Cerebellar nuclear complex (tissue), 1 donor: ENCODE results near the gene LRPPRC.
"Not testable (repeated sequence)": the region's sequence is repeated elsewhere in the genome, so short reads cannot be mapped to it uniquely, and the experiment has no call there.

Experiments used
- DNase-seq, 2 experiments: peaks; one replicate each; lab custom pipeline; 2025; lab: John Stamatoyannopoulos, UW

The LRPPRC gene

DNA sequence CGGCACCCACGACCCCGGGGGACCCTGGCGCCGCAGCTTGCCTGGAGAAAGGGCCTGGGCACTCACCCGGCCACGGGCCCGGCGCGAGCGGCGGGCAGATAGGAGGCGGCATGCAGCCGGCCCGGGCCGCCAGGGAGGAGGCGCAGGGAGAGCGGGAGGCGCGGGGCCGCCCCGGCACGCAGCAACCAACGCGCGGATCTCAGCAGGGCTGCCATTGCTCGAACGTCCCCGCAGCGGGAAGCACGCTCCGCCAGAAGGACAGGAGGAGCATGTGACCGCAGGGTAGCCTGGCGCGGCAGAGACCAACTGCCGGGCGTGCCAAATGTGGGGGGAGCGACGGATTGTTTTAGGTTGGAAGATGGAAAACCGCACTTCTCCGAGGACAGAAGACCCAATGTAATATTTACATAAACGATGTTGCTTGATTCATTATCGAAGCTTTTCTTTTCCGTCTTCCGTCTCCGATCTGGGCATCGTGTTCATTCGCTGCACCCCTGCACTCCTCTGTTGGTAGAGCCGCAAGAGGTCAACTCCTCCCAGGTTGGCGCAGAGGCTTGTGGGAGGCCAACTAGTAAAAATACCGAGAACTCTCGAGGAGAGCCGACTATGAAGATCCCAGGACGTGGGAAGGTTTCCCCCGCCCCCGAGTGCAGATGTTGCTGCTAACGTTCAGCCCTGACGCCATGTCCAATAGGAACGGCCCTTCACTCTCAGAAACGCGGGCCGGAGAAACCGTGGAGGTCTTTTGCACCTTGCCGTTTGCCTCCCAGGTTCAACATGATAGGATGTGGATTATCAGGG is at the start of gene LRPPRC:
LRPPRC (minus strand) TSS at position 257 of the 801 bp plus-strand sequence; CDS start at position 215, 42 bp downstream.
- DNase-seq, result peak; percentile 36 to 66

DNA sequence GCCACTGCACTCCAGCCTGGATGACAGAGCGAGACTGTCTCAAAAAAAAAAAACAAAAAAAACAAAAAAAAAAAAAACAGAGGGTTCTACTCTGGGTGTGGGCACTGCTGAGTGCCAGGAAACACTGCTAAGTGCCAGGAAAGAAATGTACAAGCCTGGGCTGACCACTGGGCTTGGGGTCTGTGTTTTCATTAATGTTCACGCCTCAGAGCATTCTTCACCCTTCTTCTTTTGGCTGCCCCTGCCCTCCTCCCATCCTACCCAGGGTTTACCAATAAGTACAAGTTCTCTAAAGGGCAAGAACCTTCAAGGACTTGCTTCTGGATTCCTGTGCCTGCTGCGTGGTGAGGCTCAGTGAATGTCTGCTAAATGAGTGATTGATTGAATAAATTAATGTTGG is 49.3 kb upstream of the LRPPRC start:
- DNase-seq, result no peak

DNA sequence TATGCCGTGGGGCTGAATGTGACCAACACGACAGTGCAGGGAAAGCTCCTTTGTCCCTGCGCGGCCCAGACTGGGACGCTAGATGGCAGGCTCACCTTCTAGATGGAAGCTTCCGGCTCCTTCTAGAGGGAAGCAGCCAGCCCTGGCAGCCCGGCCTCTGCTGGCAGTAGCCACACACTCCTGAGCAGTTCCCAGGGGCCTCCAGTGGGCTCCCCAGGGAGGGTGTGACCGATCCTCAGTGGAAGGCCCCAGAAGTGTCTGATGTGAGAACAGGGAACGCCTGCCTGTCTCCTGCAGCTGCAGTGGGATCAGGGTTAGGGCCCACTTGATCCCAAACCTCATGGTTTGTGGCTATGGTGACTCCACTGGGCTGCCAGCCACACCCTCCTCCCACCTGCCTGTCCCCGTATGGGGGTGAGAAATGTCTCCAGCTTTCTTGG is 48.5 kb upstream of the LRPPRC start:
- peak in 1 of 2 experiments; percentile 71 for DNase-seq

GRCh38 chr2:44040365-44040764 is 44.6 kb upstream of the LRPPRC start:
- DNase-seq, result no peak

GRCh38 chr2:44038277-44038676 is 42.5 kb upstream of the LRPPRC start:
- DNase-seq, result no peak

GRCh38 chr2:44037221-44037620 is 41.4 kb upstream of the LRPPRC start:
- DNase-seq, result no peak

GRCh38 chr2:44033947-44034346 is 38.2 kb upstream of the LRPPRC start:
- no peak for DNase-seq

DNA sequence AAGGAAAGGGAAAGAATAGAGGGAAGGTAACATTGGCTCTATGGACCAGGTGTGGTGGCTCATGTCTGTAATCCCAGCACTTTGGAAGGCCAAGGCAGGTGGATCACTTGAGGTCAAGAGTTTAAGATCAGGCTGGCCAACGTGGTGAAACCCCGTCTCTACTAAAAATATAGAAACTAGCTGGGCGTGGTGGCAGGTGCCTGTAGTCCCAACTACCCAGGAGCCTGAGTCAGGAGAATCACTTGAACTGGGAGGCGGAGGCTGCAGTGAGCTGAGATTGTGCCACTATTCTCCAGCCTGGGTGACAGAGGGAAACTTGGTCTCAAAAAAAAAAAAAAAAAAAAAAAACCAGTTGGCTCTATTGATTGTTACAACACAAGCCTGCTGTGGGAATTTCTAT is 31.3 kb upstream of the LRPPRC start:
- DNase-seq, result not testable (repeated sequence)

DNA sequence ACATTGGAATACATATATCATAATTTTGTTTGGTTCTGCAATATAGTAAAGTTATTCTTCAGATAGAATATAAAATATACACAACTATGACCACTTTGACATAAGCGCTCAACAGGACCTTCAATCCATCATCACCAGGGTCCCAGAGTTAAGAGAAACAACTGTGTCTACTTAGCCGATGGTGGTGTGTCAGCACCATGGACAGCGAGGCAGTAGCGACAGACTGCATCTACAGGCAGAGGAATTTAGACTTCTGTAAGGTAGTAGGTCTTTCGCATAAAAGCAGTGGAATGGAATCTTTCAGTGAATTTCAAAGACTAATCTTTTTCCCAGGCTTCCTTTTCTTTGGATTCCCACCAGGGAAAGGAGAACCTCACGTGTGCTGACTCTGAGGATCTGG is 20.5 kb upstream of the LRPPRC start:
- no peak for DNase-seq

DNA sequence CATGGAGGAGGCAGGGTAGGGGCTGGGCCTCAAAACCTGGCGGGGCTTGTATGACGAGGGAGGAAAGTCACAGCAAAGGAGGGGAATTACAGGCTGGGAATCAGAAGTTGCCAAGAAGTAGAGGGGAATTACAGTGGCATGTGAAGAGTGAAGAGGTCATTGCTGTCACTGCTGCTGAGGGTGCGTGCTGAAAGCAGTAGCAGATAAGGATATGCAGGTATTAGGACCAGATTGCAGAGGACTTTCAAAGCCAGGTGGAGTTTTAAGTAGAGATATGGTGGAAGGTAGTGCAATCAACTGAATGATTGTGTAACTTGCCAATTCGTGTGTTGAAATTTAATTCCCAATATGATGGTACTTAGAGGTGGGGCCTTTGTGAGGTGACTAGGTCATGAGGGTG is 19.4 kb upstream of the LRPPRC start:
- no peak for DNase-seq

- not testable (repeated sequence) for DNase-seq
These were observed 17.4 kb upstream of the LRPPRC start for GRCh38 chr2:44013205-44013604.

GRCh38 chr2:44010266-44010665 is 14.5 kb upstream of the LRPPRC start:
- DNase-seq, result no peak

DNA sequence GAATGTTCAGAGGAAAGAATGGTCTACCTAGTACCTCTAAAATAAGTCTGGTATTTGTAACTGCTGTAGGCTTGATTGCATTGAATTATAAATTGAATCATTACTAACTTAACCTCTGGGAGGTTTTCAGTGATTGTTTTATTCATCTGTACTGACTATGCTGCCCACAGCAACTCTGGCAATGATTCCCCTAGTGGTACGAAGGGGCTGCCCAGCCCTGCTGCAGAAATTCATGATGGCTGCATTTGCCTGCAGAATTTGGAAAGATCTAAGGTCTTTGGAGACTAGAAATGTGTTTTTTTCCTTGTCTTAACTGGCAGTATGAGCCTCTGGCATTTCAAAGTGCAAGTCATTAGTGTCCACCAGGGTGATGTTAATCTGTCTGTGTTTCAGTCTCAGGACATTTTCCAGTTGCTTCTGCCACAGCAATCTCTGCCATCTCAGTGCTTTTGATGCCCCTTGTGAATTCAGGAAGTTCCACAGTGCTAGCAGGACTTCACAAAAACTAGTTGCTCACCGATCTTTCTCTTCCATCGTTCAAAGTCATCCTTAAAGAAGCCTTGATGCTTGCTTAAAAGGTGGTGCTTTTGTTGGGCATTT is 13.4 kb upstream of the LRPPRC start:
- DNase-seq, result no peak

- DNase-seq, result no peak
These were observed 10.1 kb upstream of the LRPPRC start for GRCh38 chr2:44005846-44006245.

GRCh38 chr2:44004735-44005602 is 9.2 kb upstream of the LRPPRC start:
- DNase-seq, result no peak

GRCh38 chr2:44001716-44002115 is 5.9 kb upstream of the LRPPRC start:
- no peak for DNase-seq

DNA sequence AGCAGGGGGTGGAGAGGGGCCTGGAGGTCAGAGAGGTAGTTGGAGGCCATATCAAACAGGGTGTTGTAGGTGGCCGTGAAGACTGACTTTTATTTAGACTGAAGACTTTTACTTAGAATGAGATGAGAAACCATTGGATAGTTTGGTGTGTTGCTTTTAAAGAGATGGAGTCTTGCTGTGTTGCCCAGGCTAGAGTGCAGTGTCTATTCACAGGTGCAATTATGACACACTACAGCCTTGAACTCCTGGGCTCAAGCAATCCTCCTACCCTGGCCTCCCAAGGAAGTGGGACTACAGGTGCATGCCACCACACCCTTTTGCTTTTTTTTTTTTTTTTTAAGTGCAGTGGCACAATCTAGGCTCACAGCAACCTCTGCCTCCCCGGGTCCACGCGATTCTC is 2.5 kb upstream of the LRPPRC start:
- no peak for DNase-seq

- DNase-seq, result no peak
These were observed 2.4 kb downstream of the LRPPRC start for GRCh38 chr2:43993437-43993836.

DNA sequence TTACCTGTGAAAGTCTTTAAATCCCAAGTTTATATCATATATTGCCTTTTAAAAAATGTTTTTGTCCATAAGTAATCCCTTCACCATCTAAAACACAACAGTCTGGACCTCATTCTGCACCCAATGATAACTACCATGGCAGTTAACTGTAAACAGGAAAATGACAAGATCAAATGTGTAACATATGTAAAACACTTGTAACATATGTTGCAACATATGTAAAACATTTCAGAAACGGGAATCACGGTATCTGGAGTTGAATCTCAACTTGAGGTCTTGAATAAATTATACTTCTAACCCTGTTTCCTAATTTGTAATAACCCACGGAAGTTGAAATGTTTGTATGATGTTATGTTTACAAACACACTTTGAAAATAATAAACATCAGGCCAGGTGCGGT is 6.2 kb downstream of the LRPPRC start:
- no peak for DNase-seq

DNA sequence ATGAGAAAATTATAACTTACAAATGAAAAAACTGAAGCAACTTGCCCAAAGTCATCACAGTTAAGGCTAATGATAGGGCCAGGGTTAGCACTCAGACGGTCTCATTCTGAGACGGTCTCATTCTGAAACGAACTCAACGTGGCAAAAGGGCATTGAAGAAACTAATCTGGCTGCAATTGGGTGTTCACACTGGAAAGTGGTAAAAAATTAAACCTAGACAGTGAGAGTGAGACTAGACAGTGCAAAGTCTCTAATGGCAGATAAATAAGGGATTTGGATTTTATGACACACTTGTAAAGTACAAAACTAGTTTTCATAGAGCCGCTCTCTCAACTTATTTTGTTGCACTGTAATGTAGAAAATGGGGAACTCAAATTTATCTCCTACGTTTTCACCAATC is 9.2 kb downstream of the LRPPRC start:
- DNase-seq, result no peak

GRCh38 chr2:43985359-43985758 is 10.4 kb downstream of the LRPPRC start:
- no peak for DNase-seq

GRCh38 chr2:43984533-43984932 is 11.3 kb downstream of the LRPPRC start:
- no peak for DNase-seq

DNA sequence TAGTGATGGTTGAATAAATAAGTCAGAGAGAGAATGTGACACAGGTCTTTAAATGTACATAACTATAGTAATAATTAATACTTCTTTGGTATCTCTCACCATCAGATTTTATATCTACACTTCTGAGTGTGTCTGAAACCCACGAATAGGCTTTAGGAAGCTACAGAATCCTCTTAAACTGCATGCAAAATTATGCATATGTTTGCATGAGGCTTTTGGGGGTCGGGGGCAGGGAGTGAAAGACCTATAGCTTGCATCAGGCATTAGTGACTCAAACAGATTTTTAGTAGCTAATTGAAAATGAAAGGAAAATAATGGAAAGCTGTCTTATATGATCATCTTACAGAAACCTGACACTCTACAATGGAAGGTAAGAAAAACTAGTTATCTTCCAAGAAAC is 14.9 kb downstream of the LRPPRC start:
- no peak for DNase-seq
